GM10847 (cell line): ENCODE measurements around the gene PDE4D.

Experiments
- POLR2A ChIP-seq: IDR thresholded peaks from 2 replicates; pipeline ENCODE4 v1.6.1; 2011; ENCODE audit not compliant: insufficient read length; ENCODE audit errors: extremely low read depth

Gene PDE4D

GRCh38 chr5:59140133-59140532 is 753.4 kb downstream of the PDE4D start:
- no peak for TF ChIP-seq POLR2A

DNA sequence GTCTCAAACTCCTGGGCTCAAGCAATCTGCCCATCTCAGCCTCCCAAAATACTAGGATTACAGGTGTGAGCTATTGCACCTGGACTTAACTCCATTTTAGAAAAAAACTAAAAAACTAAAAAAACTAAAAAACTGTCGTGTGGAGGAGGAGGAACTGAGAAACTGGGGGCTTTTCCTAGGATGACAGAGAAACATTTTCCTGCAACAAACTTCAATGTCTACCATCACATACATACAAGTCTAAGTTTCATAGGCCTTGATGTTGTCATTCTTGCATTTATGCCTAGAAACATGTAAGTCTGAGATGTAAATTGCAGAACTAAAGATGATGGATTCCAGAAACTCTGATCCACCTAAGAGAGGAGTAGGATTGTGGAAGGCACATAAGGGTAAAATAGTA is 753.8 kb downstream of the PDE4D start:
- no peak for TF ChIP-seq POLR2A

- TF ChIP-seq POLR2A = no peak
Observed at GRCh38 chr5:59138509-59138908, 755.0 kb downstream of the PDE4D start.

GRCh38 chr5:59137846-59138245 is 755.7 kb downstream of the PDE4D start:
- no peak for TF ChIP-seq POLR2A

DNA sequence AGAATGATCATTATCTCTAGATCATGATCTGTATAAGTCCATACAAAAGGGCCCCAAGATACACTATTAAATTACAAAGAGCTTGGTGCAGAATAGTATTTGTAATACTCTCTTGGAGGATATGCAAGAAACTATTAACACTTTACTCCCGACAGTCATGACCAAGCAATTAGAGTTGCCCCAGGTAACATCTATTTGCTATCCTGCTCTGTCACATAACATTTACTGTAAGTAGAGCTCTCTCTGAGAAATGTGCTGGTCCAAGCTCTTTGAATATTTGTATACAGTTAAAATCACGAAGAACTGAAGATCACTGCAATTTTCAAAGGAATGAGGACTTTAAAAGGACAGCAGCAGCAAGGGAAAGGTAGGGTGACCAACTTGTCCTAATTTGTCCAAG is 757.0 kb downstream of the PDE4D start:
- no peak for TF ChIP-seq POLR2A

GRCh38 chr5:59134471-59135163 is 758.9 kb downstream of the PDE4D start:
- no peak for TF ChIP-seq POLR2A

DNA sequence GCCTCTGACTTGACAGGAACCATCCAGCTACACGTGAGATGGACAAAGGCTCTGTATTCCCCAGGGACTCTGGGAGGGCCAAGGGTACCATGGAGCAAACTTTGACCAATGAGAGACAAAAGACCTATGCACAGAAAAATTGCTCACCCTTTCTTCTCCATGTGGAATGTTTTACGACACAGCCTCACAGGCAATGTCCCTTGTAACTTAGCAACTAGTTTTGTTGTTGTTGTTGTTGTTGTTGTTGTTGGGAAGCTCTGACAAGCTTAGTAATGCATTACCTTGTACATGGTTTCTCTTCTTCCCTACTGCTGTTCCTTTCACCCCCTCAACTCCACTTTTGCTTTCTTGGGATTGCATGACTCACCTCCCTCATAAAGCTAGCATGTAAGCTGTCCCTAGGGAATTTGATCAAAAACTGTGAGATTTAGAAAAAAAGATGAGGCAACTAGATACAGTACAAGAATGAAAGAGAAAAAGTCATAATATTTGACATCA is 759.7 kb downstream of the PDE4D start:
- TF ChIP-seq POLR2A = no peak

DNA sequence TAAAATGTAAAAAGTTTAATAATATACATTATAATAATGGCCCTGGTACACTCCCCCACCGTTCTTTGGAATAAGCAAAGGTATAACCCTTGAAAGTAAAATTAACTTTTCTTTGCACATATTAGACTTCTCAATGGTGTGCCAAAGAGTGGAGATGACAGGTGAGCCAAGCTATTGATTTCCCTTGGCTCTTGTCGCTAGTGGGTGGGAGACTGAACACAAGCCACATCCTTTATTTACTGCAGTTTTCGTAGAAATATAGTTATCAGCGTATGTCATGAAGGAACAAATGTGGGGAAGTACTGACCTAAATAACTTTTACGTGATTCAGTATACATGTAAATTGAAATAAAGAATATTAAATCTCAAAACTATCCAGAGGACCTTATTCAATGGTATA is 761.4 kb downstream of the PDE4D start:
- TF ChIP-seq POLR2A = no peak

- TF ChIP-seq POLR2A = no peak
Observed at GRCh38 chr5:59130431-59130830, 763.1 kb downstream of the PDE4D start.

- no peak for TF ChIP-seq POLR2A
Observed at GRCh38 chr5:59128646-59129290, 764.8 kb downstream of the PDE4D start.

DNA sequence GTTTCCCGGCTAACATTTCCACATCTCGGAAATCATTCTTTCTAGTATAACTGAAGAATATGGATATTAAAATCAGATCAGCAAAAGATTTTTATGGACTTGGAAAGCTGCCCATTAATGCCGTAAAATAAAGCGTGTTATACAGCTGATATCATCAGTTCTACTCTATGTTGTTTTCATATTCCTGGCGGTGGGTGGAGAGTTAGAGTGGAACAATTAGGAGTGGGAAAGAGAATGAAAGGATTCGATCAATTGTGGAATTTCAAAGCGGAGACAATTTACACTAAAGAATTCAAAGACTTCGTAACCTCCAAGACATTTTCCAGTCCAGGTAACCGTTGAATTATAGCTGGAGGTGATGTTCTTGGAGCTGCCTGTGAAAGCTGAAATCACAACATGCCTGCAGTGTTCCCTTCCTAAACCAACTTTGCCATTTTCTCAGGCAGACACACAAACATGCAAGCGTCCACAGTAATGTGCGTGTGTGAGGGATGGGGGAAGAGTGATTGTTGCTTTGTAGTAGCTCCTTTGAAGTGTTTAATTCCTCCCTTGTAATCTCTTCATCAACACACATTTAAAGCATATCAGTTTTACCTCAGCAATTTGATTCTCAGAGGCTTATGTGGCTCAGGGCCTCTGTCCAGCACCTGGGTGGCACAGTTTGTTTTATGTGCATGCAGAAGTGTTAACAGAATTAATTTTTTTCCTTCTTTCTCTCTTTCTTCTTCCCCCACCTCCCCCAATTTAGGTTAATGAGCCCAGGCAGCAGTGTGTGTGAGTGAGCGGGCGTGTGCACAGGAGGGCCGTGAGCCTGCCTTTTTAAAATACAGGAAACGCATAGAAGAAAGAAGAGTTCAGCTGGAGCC is 766.6 kb downstream of the PDE4D start:
- TF ChIP-seq POLR2A = no peak

DNA sequence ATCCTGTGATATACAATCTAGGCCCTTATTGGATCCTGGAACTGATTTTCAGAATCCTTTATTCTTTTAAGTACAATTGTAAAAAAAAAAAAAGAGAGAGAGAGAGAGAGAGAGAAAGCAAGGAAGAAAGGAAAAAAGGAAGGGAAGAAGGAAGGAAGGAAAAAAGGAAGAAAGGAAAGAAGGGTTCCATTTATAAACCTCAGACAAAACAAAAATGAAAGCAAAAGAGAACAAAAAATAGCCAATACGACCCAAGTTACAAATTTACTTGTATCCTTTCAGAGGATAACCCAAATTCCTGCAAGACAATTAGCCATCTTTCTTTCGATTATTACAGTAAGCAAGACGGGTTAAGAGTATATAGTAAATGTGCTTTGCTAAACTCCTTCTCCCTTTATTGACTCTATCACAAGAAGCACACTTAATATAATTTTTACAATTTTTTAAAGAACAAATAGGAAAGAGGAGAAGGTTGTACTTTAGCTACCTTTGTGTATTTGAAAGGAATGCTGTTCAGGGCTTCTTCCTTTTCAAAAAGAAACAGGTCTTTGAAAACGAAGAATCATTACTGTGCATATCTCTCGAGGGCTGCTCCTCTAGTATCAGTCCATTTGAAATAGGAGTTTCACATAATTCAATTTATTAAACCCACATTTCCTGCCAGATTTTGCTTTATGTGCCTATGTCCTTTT is 767.4 kb downstream of the PDE4D start:
- TF ChIP-seq POLR2A = no peak

GRCh38 chr5:59125011-59125961 is 768.2 kb downstream of the PDE4D start:
- TF ChIP-seq POLR2A = no peak
